HepG2 (cell line): ENCODE measurements around the gene RPS6KA2. TPM values are rescaled to one million over a fixed set of nuclear protein-coding genes. Genes with fewer than 3 reads are reported as not detected.

Experiments used
- ATF2 ChIP-seq: sonication (generic); formaldehyde crosslinking; IDR thresholded peaks from 2 replicates; pipeline ENCODE4 v1.4.0; 2020; ENCODE audit warnings: missing genetic modification reagents
- ATF7 ChIP-seq, 2 experiments: fragments of 450-650 bp in 1 of 2; sonication (generic) in 1 of 2; formaldehyde crosslinking in 1 of 2; IDR thresholded peaks; 2 replicates each; pipeline versions ENCODE4 v1.4.0 to v1.6.1; 2016 to 2020; ENCODE audit warnings: antibody characterized with exemption in 1 of 2, mild to moderate bottlenecking in 1 of 2, missing genetic modification reagents in 1 of 2
- JDP2 ChIP-seq: sonication (generic); formaldehyde crosslinking; IDR thresholded peaks from 2 replicates; pipeline ENCODE4 v1.8.1; 2022; ENCODE audit warnings: missing genetic modification reagents, borderline replicate concordance
- MEIS2 ChIP-seq: sonication (generic); formaldehyde crosslinking; IDR thresholded peaks from 2 replicates; pipeline ENCODE4 v1.9.0; 2021; ENCODE audit warnings: mild to moderate bottlenecking, missing genetic modification reagents
- RARA ChIP-seq: IDR thresholded peaks from 2 replicates; pipeline ENCODE4 v1.6.1; 2016; ENCODE audit warnings: missing genetic modification reagents, missing compliant biosample characterization
- RERE ChIP-seq: IDR thresholded peaks from 2 replicates; pipeline ENCODE4 v1.6.1; 2016; ENCODE audit warnings: low read depth, missing genetic modification reagents, missing compliant biosample characterization
- SAFB2 ChIP-seq: sonication (generic); formaldehyde crosslinking; IDR thresholded peaks from 2 replicates; pipeline ENCODE4 v1.5.1; 2020; ENCODE audit warnings: missing genetic modification reagents, low read depth, mild to moderate bottlenecking, borderline replicate concordance
- SOX5 ChIP-seq: IDR thresholded peaks from 2 replicates; pipeline ENCODE4 v1.6.1; 2016; ENCODE audit warnings: borderline replicate concordance
- SP2 ChIP-seq: sonication (generic); formaldehyde crosslinking; IDR thresholded peaks from 2 replicates; pipeline ENCODE4 v1.5.1; 2020; ENCODE audit warnings: mild to moderate bottlenecking, missing genetic modification reagents
- SP4 ChIP-seq: sonication (generic); formaldehyde crosslinking; IDR thresholded peaks from 2 replicates; pipeline ENCODE4 v1.8.1; 2023; ENCODE audit warnings: mild to moderate bottlenecking, missing genetic modification reagents
- ZBTB2 ChIP-seq: sonication (generic); formaldehyde crosslinking; IDR thresholded peaks from 2 replicates; pipeline ENCODE4 v1.8.0; 2022; ENCODE audit warnings: low read depth, missing genetic modification reagents
- ZNF264 ChIP-seq: sonication (generic); formaldehyde crosslinking; IDR thresholded peaks from 2 replicates; pipeline ENCODE4 v1.4.0; 2020; ENCODE audit warnings: missing genetic modification reagents
- ZNF33A ChIP-seq: sonication (generic); formaldehyde crosslinking; IDR thresholded peaks from 2 replicates; pipeline ENCODE4 v1.5.1; 2020; ENCODE audit warnings: missing genetic modification reagents, mild to moderate bottlenecking, moderate library complexity, borderline replicate concordance
- ZNF33B ChIP-seq: sonication (generic); formaldehyde crosslinking; IDR thresholded peaks from 2 replicates; pipeline ENCODE4 v1.5.1; 2020; ENCODE audit warnings: mild to moderate bottlenecking, missing genetic modification reagents
- ZNF547 ChIP-seq: sonication (generic); formaldehyde crosslinking; IDR thresholded peaks from 2 replicates; pipeline ENCODE4 v1.5.1; 2020; ENCODE audit warnings: mild to moderate bottlenecking, missing genetic modification reagents
- ZNF691 ChIP-seq: sonication (generic); formaldehyde crosslinking; IDR thresholded peaks from 2 replicates; pipeline ENCODE4 v1.4.0; 2020; ENCODE audit warnings: missing genetic modification reagents, low read depth, mild to moderate bottlenecking, borderline replicate concordance
- ZNF800 ChIP-seq: sonication (generic); formaldehyde crosslinking; IDR thresholded peaks from 2 replicates; pipeline ENCODE4 v1.4.0; 2020; ENCODE audit warnings: missing genetic modification reagents
- ZSCAN30 ChIP-seq: sonication (generic); formaldehyde crosslinking; IDR thresholded peaks from 2 replicates; pipeline ENCODE4 v1.5.0; 2020; ENCODE audit warnings: mild to moderate bottlenecking, missing genetic modification reagents
- ZSCAN9 ChIP-seq: IDR thresholded peaks from 2 replicates; pipeline ENCODE4 v1.6.1; 2016; ENCODE audit warnings: borderline replicate concordance
- polyA plus RNA-seq, 8 experiments: library from polyadenylated mRNA; depleted of rRNA in 3 of 8; stranded (reverse) in 7 of 8; unstranded in 1 of 8; fragments of >200 nt; fragmentation: Illumina TruSeq in 4 of 8; extraction: Trizol in 4 of 8; gene quantifications; 2 replicates each; pipeline versions ENCODE4 v1.2.1 to v1.2.3, GENCODE V29; 2011 to 2016; ENCODE audit warnings: low read depth in 4 of 8, missing spikeins in 1 of 8, mixed read lengths in 1 of 8; ENCODE audit not compliant: insufficient read depth in 1 of 8
- total RNA-seq, 5 experiments: library from RNA; depleted of rRNA; stranded (reverse); fragments of >200 nt; fragmentation: Illumina TruSeq; extraction: Trizol; gene quantifications; 2 replicates each; pipeline ENCODE4 v1.2.3, GENCODE V29; 2016; ENCODE audit warnings: low read depth in 1 of 5

Gene RPS6KA2
- total and polyA plus RNA-seq, 2 of the 13 experiments (the other 11 are each of a cell fraction or from before 2014, with no cell fraction given), result 0.22 to 0.38 TPM

- TF ChIP-seq ZNF800 (CRISPR knock-in tag) (no peak), ZSCAN30 (CRISPR knock-in tag) (no peak), ZNF547 (no peak), RERE (peak; percentile 59; the same call in 1 of the 2 replicates), SAFB2 (no peak), SOX5 (CRISPR knock-in tag) (peak; percentile 60; the same call in 1 of the 2 replicates), ZNF264 (CRISPR knock-in tag) (0 out of 2 replicates have a peak, but pooled peaks have one; percentile 25), SP4 (CRISPR knock-in tag) (0 out of 2 replicates have a peak, but pooled peaks have one; percentile 11), ZNF691 (CRISPR knock-in tag) (no peak), SP2 (CRISPR knock-in tag) (no peak), ZNF33B (CRISPR knock-in tag) (peak; percentile 36; the same call in 1 of the 2 replicates), ATF7 (IDR thresholded peaks at IDR 0.05) (0 out of 2 replicates have a peak, but pooled peaks have one; percentile 15), ATF7 (CRISPR knock-in tag; IDR thresholded peaks at IDR 0.05) (no peak), JDP2 (no peak), ZBTB2 (CRISPR knock-in tag) (no peak), RARA (CRISPR knock-in tag) (peak; percentile 80), MEIS2 (0 out of 2 replicates have a peak, but pooled peaks have one; percentile 49), ATF2 (peak; percentile 72), ZSCAN9 (no peak), ZNF33A (CRISPR knock-in tag) (no peak)
Measured at GRCh38 chr6:166420351-166420750, 206.7 kb downstream of the RPS6KA2 start (continued).
